CD4-positive, alpha-beta T cell treated with Interferon gamma for 1 hour (primary cell): ENCODE measurements around the gene TMEM186.
"Not testable (repeated sequence)": the region's sequence is repeated elsewhere in the genome, so short reads cannot be mapped to it uniquely, and the experiment has no call there.

Source experiments
- DNase-seq: peaks from one replicate; pipeline ENCODE4 v3.0.0-alpha.2; 2020

TMEM186 gene, protein sequence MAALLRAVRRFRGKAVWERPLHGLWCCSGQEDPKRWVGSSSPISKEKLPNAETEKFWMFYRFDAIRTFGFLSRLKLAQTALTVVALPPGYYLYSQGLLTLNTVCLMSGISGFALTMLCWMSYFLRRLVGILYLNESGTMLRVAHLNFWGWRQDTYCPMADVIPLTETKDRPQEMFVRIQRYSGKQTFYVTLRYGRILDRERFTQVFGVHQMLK

DNA sequence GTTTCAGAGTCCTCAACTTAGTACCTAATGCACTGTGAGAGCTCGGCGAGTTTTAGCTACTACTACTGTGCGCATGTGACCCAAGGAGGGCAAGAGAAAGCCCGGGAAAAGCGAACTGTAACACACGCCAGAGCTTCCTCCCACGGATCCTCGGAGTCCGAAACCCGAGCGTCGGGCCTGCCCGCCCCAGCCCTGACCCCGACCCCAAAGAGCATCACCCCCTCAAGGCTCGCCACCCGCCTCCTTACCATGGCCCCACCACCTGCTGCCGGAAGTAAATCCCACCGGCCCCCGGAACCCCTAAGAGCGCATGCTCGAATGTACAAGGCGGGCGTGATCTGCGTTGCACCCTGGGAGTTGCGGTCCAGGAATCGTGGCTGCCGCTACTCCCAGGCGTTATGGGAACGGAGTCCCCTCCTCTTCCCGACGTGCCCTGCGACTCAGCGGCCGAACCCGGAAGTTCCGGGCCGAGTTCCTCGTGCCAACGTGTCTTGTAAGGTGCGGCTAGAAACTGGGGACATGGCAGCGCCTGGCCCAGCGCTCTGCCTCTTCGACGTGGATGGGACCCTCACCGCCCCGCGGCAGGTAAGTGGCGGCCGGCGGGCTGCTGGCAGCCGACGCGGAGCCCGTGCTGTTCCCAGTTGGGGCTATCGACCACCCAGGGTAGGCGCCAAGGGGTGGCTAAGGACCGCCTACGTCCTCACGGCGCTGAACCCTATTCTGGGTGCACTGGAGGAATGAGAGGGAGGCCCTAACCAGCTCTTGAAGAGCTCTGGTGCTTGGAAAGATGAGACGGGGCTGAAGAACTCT, at the start of gene TMEM186, which contains the start of gene PMM2:
Gene TMEM186, minus strand, starts transcription at position 276 of the 810 bp plus-strand sequence. Its CDS starts 25 bp downstream, at position 251.
Gene PMM2, plus strand, starts transcription at position 476 of the 810 bp plus-strand sequence. Its CDS starts 44 bp downstream, at position 520.
- peak; percentile 95 for DNase-seq

DNA sequence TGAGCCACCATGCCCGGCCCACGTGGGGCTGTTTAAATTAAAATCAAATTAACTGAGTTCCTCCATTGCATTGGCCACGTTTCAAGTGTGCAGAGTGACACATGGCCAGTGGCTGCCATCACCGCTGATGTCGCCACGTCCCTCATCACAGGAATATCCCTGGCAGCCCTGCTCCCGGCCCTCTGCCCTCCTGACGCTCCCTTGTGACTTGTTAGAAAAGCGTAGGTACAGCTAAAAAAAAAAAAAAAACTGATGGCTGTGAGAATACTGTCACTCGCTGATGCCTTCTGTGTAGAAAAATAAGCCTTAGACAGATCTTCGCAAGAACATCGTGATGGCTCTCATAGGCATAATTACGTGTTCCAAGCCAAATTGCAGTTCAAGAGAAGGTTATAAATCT, 49.7 kb upstream of the TMEM186 start:
- no peak for DNase-seq

DNA sequence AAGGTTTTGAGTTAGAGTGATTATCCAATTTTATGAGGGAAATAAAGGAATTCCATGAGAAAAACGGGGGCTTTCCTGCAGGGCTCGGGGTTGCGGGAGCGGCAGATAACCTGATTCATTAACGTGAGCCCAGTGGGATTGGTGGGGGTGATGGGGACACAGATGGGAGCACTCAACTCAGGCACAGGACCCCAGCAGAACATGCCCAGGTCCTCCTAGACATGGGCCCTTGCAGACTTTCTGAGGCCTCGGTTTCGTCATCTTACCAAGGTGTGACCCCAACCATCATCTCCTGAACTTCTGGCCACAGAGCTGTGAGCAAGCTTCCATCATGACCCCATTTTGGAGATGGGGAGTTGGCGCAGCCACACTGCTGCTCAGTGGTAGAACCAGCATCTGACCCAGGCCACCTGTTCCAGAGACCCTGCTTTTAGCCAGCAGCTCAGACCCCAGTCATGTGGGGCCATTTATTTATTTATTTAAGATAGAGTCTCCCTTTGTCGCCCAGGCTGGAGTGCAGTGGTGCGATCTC, 49.0 kb upstream of the TMEM186 start:
- no peak for DNase-seq

DNA sequence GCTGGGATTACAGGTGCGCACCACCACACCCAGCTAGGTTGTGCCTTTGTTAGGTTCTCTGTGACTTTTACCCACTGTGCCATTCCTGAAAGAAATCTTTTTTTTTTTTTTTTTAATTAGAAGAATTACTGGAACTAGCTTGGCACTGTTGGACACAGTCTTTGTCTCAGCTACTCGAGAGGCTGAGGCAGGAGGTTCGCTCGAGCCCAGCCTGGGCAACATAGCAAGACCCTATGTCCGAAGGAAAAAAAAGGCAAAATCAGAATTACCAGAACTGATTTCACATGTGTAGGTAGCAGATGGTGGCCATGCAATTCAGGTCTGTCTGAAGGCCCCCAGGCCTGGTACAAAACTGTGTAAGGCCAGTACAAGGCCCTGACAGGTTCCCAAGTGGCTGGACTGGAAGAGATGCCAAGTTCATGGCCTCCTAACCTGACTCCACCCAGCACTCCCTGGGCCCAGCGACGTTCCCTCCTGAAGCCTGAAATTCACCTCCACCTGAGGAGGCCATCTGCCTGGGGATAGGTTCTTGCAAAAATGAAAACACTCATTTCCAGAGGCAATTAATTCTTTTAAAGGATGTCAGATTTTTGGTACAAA, 48.4 kb upstream of the TMEM186 start:
- no peak for DNase-seq

DNA sequence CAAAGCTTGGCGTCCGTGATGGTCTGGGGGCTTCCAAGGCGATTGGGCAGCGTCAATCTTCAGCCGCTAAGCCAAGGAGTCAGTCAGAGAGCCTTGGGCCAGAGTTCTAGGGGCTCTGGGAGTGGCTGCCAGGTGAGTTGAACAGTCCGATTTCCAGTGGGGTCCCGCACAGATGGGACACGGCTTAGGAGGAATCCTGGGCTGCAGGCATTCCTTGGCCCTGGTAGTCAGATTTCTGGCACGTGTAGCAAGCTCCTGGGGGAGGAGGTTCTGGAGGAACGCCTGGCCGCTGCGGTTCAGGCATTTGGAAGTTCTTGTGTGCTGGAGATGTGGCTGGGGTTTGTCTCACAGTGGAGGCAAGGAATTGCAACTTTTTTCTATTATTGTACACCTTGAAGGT, 45.9 kb upstream of the TMEM186 start:
- not testable (repeated sequence) for DNase-seq

DNA sequence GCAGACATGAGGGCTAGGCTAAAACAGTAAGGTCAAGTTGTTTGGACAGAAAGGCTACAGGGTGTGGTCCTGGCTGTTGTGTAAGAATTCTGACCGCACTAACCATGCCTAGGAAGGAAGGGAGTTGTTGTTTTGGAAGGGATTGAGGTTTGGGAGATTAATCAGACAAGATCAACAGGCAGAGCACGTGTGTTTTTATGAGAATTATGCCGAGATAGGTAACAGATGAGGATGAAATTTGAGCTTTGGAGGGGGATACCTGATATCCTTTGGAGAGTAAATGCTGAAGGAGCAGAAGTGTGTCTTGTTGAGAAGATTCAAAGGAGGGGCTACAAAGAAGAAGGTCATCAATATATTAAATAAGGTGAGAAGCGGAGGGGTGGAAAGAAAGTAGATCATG, 44.6 kb upstream of the TMEM186 start:
- DNase-seq: not testable (repeated sequence)

DNA sequence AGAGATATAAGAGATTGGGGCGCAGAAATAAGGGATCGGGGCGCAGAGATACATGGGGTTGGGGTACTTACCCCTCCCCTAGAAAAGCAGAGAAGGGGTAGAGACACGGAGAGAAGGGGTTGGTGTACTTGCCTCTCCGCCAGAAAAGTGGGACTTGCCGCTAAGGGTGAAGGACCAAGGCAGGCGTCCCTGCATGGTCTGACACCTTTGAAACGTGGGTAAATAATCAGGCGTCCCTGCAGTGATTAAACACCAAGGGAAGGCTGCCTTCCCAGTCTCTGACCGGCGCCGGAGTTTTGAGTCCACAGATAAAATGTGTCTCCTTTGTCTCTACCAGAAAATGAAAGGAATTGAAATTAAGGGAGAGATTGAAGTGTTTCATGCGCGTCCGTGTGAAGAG, 40.2 kb upstream of the TMEM186 start:
- not testable (repeated sequence) for DNase-seq

DNA sequence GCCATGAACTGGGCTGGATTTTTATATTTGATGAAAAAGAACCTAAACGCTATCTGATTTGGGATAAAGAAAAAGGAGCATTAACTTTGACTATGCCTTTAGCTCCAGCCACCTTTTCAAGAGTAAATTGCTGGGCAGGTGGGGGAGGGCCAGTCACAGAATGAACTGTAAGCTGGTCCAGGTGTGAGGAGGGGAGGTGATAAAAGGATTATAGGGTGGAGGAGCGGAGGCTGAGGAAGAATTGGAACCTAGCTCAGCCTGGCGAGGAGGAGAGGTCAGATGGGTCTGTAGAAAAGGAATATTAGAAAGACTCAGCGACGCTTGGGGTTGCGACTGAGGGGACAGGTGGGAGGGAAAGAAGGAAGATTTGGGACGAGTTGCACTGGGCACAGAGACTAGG, 39.4 kb upstream of the TMEM186 start:
- DNase-seq: not testable (repeated sequence)

DNA sequence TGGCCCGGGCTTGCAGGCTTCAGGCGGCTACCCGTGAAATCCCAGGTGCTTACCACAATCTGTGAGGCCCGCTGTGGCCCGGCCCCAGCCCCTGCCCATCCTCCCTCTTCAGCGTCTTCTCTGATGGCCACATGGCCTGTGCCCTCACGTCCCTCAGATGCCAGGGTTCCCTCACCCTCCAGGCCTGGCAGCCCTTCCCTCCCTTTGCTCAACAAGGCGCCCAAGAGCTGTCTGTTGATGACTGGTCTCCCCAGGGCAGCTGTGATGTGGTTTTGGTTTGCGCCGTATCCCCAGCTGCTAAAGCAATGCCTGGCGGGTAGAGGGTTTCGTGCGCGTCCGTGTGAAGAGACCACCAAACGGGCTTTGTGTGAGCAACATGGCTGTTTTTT, 35.3 kb upstream of the TMEM186 start:
- DNase-seq: peak; percentile 23

DNA sequence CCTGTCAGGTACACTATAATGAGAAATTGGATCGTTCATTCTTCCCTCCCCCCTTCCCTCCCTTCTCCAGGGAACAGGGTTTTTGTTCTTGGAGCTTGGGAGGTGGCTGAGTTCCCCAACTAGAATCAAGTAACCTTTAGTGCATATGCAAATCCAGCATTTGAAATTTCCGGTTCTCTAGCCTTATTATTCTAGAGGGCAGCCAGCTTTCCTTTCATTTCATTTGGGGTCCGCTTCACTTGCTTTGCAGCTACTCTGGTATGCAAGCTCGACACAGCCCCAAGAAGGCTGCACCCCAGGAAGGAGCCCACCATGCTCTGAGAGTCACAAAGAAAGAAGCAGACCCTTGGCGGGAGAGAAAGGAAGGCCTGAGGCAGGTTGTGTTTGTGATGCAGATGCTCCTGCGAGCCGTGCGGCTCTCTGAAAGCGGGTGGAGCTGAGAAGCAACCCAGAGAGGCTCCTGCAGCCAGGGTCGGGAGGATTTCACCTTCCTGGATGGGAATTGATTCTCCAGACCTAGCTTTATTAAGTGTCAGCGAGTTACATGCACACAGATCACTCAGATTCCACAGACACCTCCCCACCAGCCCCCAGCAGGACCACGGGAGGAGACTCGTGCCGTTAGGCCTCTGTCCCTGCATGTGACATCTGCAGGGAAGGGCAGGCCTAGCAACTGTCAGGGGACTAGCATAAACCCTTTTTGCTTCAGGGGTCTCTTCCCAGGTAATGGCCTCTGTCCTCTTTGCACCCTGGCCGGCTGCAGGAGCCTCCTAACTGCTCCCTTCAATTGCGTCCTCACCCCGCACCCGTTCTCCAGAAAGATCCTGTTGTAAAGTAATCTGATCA, 34.7 kb upstream of the TMEM186 start:
- DNase-seq: no peak

DNA sequence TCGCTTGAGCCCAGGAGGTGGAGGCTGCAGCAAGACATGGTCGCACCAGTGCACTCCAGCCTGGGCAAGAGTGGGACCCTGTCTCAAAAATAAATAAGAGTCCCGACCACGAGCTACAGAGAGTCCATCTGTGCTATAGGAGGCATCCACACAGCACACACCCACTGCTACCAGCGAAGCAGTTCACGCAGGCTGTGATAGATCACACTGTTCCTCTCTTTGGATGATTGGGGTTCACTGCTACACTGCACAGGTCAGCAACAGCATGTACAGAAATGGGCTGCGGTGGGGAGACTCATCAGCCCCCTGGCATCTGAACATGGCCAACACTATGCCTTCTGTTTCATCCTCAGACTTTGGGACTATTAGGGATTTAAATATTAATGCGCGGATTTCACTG, 34.0 kb upstream of the TMEM186 start:
- DNase-seq: no peak

DNA sequence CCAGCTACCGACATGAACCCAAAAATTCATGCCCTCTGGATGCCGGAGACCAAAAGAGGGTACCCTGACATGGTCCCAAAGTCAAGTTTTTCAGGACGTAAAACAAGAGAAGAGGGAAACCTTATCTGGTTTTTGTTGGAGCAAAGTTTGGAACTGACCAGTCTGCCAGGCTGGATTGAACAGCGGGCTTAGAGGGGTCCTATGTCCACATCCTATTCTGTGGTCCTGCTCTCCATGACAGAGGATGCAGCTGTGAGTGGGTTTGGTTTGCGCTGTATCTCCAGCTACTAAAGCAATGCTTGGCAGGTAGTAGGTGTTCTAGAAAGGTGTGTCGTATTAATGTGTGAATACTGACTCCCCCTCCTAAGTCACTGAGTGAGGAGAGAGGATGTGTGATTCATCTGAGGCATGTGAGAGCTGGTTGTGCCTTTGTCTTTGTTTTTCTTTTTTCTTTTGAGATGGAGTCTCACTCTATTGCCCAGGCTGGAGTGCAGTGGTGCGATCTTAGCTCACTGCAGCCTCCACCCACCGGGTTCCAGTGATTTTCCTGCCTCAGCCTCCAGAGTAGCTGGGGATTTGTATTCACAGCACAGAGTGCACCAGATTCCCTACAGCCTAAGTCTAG, 31.2 kb upstream of the TMEM186 start:
- DNase-seq: no peak

DNA sequence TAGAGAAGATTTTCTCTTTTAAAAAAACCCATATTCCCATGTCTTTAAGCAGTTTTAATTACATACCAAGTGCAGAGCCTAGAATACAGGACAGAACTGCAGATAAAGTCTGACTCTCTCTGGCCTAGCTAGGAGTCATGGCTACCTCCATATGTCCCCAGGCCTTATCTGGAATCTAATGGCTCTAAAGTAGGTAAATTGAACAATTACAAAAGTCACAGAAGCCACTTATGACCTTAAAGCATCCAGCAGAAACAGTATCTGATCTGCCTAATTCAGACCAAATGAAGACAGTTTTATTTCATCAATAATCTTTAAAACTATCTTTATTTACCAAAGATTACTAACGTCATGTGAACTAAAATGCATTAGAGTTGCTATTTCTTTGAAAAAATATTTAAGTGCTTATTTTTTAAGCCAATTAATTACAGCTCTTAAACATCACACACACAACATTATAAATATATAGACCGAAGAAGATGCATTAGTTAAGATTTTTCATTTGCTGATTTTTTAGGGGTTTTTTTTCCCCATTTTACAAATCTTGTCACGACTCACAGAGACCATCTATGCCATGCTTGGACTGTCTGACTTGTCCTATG, 28.9 kb upstream of the TMEM186 start:
- no peak for DNase-seq

DNA sequence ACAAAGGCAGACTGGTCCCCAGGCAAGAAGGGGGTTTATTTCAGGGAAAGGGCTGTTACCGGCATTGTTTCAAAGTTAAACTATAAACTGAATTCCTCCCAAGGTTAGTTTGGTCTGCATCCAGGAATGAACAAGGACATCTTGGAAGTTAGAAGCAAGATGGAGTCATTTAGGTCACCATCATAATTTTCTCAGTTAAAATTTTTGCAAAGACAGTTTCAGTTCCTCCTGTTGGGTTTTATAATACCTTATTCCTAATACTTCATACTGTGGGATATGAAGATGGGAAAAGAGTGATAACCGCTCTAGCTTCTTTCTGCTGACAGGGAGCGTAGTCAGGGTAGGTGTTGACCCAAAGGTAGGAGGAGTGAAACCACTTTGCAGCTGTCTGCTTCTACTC, 25.0 kb upstream of the TMEM186 start:
- DNase-seq: no peak

DNA sequence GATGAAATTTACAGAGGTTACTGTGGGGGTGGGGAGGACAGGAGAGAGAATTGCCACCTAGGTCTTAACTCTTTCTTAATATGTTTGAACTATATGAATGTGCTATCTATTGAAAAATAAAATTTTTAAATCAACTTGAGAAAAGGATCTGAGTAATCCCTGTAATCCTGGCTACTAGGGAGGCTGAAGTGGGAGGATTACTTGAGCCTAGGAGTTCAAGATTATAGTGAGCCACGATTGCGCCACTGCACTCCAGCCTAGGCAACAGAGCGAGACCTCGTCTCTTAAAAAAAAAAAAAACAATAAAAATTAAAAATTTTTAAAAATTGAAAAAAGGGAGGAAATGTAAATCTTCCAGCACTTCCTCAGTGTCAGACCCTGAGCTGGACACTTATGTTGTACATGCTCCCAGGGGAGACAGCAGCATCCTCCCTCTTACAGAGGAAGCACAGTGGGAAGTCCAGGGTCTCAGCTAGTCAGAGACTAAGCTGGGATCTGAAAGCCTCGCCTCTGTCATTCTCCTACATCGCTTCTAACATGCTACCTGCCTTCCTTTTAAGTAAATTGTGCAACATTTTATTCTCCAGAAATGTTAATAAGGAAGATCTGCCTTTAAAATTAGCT, 22.1 kb upstream of the TMEM186 start:
- DNase-seq: no peak

DNA sequence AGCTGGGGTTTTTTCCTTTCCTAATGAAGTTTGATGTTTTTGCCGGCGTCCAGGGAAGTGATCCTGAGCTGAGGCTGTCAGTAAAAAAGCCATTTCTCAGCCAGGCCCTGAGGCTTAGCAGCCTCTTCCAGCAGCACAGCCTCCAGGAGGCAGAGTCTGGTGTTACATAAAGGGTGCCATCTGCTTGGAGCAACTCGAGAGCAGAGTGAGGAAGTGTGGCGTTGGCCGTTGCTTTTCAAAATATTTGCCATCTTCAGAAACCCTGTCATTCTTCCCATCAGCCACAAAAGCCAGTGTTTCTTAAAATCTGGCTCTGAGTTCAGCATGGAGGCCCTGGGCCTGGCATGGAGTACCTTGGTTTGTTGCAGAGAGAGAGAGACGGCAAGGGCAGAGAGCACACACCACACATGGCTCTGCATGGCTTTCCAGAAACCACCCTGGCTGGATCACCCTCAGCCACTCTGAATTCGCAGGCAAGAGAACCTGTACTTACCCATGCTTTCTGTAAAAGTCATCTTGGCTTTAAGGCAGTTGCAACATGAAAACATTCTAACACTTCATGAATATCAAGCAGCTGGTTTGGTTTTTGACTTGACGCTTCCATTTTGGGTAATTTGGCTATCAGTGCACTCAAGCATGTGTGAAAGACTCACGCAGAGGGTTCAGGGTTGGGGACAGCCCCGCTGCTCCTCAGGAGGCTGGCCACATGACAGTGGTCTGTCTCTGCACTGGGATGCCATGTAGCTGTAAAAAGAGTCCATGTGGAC, 21.2 kb upstream of the TMEM186 start:
- no peak for DNase-seq

DNA sequence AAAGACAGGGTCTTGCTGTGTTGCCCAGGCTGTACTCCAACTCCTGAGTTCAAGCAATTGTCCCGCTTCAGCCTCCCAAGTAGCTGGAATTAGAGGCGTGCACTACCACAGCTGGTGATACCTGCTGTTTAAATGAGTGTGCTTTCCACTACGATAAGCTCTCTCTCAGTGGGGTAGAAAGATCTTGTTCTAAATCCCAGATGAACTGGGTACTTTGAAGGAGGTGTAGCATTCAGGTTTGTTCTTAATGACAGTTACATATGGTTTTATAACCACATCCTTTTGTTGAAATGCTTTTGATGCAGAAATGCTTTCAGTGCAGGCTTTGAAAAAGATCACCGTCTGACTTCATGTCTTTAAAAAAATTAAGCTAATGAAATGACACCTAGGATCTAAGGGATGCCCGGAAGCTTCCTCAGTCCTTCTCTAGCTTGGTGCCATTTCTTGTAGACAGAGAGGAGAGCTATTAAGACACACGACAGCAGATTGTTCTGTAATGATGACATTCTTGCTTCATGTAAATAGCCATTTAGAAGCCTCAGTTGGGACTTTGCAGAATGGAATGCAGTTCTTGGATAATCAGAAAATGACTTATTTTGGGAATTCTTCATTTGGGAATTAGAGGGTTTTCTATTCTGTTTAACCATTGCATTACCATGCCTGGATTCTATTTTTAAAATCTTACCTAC, 19.7 kb upstream of the TMEM186 start:
- DNase-seq: no peak

DNA sequence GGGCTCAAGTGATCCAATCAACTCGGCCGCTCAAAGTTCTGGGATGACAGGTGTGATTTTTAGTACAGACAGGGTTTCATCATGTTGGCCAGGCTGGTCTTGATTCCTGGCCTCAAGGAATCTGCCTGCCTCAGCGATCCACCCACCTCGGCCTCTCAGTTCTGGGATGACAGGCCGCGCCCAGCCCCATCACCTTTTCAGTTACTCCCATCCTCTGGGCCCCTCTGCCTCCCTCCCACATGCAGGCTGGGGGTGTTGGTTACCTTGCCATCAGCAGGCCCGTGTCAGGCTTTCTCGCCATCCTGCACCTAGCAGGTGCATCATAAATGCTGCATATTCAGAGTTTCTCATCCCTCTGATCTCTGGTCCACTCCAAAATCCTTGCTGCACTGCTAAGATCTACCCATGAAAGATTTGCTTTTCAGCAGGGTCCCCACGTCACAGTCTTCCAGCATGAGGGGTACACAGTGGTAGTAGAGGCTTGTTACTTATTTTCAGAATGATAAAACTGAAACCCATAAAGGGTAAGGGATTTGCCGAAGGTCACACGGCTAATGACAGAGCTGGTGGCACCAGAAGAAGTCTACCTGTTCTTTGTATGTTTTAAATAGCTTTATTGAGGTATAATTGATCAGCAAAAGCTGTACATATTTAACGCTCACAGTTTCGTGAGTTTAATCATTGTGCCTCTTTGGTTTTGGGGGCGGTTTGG, 16.8 kb upstream of the TMEM186 start:
- no peak for DNase-seq

DNA sequence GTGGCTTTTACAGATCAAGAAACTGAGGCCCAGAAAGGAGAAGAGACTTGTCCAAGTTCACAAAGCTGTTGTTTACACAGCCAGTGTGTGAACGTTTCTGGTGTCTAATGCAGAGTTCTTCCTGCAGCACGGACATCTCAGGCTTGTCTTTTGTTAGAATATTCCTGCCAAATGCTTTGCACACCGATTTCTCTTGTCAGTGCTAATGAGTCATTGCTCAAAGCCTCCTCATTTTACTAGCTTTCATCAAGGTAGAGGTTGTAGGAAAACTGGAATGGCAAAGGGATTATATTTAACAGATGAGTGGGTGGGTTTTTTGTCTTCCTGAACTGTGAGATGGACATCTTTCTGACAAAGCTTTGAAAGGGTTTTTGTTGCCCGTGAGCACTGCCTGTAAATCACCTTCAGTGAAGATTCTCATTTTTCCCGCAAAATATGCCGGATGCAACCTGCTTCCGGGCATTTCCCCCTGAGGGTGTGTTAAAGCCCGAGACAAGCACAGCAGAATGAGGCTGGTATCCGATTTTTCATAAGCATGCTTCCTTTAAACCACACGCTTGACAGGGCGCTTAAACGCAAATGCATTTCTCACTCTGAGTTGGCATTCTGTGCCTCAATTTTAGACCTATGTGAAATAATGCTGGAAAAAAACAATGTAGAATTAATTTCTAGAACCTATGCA, 14.9 kb upstream of the TMEM186 start:
- DNase-seq: no peak
